Measurements from ENCODE around the gene DPH1.

DNA sequence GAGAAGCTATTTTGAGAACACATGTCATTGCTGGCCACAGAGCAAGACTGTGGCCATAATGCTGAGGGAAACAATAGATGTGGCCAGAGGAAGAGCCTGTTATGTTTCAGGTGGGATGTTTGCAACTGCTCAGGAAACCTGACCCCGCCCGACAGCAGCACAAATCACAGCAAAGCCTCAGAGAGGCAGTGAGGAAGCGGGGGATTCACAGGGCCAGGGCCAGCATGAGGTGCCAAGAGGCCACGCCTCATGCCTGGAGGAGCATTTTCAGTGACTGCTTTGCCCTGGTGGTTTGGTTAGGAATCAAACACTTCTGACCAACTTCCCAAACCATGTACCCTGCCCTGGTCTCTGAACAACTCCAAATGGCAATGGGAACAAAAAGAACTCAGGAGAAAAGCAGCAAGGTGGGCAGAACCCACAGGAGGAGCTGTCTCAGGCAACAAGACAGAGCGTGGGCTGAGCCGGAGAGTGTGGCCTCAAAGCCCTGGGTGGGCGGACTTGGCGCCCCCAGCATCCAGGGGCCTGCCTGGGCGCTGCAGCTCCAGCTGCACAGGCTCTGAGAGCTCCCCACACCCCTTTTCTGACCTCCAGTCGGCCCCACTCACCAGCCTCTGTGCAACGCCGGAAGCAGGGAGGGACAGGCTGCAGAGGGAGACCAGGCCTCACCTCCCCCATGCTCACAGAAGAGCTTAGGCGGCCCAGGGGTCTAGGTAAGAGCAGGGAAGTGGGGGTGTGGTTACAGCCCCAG, 45.6 kb downstream of the DPH1 start:
- TF ChIP-seq, protein P1, sequence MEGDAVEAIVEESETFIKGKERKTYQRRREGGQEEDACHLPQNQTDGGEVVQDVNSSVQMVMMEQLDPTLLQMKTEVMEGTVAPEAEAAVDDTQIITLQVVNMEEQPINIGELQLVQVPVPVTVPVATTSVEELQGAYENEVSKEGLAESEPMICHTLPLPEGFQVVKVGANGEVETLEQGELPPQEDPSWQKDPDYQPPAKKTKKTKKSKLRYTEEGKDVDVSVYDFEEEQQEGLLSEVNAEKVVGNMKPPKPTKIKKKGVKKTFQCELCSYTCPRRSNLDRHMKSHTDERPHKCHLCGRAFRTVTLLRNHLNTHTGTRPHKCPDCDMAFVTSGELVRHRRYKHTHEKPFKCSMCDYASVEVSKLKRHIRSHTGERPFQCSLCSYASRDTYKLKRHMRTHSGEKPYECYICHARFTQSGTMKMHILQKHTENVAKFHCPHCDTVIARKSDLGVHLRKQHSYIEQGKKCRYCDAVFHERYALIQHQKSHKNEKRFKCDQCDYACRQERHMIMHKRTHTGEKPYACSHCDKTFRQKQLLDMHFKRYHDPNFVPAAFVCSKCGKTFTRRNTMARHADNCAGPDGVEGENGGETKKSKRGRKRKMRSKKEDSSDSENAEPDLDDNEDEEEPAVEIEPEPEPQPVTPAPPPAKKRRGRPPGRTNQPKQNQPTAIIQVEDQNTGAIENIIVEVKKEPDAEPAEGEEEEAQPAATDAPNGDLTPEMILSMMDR (conservative IDR thresholded peaks at IDR 0.05; ENCODE audit: low read depth, low read length): no peak
- TF ChIP-seq, protein P2, sequence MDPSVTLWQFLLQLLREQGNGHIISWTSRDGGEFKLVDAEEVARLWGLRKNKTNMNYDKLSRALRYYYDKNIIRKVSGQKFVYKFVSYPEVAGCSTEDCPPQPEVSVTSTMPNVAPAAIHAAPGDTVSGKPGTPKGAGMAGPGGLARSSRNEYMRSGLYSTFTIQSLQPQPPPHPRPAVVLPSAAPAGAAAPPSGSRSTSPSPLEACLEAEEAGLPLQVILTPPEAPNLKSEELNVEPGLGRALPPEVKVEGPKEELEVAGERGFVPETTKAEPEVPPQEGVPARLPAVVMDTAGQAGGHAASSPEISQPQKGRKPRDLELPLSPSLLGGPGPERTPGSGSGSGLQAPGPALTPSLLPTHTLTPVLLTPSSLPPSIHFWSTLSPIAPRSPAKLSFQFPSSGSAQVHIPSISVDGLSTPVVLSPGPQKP (IDR thresholded peaks at IDR 0.05; ENCODE audit: borderline replicate concordance, low read depth, low read length): no peak
- TF ChIP-seq RFX5 (IDR thresholded peaks at IDR 0.05; ENCODE audit: low read depth, low read length) (no peak), CEBPB (IDR thresholded peaks at IDR 0.05; ENCODE audit: low read depth, low read length) (no peak), BHLHE40 (IDR thresholded peaks at IDR 0.05; ENCODE audit: low read depth, low read length) (no peak), POLR2A (IDR thresholded peaks at IDR 0.05; ENCODE audit: low read depth, low read length) (no peak), FOS (IDR thresholded peaks at IDR 0.05; ENCODE audit: low read depth, low read length) (no peak)
- TF ChIP-seq, protein P3, sequence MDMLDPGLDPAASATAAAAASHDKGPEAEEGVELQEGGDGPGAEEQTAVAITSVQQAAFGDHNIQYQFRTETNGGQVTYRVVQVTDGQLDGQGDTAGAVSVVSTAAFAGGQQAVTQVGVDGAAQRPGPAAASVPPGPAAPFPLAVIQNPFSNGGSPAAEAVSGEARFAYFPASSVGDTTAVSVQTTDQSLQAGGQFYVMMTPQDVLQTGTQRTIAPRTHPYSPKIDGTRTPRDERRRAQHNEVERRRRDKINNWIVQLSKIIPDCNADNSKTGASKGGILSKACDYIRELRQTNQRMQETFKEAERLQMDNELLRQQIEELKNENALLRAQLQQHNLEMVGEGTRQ (IDR thresholded peaks at IDR 0.05; ENCODE audit: low read depth, low read length): no peak
